DOHH2 (cell line): ENCODE measurements around the gene ZNF609.

Experiments
- H3F3A ChIP-seq: fragments of 200-600 bp; sonication (generic), shearing (Covaris generic); 2 replicates; pipeline ENCODE4 v1.6.0; 2016; ENCODE audit warnings: antibody characterized with exemption, mild to moderate bottlenecking; ENCODE audit not compliant: control insufficient read depth, insufficient read depth
- H3K27ac ChIP-seq: fragments of 200-600 bp; sonication (generic); 2 replicates; pipeline ENCODE4 v1.5.1; 2014; ENCODE audit warnings: low read depth, mild to moderate bottlenecking, low read length, moderate library complexity
- H3K27me3 ChIP-seq: fragments of 200-600 bp; sonication (generic); 2 replicates; pipeline ENCODE4 v1.6.1; 2014; ENCODE audit warnings: mild to moderate bottlenecking, low read length, mixed read lengths; ENCODE audit not compliant: control insufficient read depth
- H3K36me3 ChIP-seq: fragments of 200-600 bp; sonication (generic); 2 replicates; pipeline ENCODE4 v1.6.1; 2014; ENCODE audit warnings: mild to moderate bottlenecking, low read length, moderate library complexity, mixed read lengths; ENCODE audit not compliant: control insufficient read depth
- H3K4me1 ChIP-seq: fragments of 200-600 bp; sonication (generic); 2 replicates; pipeline ENCODE4 v1.6.1; 2014; ENCODE audit warnings: mild to moderate bottlenecking, low read length, mixed read lengths; ENCODE audit not compliant: control insufficient read depth
- H3K4me2 ChIP-seq: fragments of 200-600 bp; sonication (generic); 2 replicates; pipeline ENCODE4 v1.6.0; 2014; ENCODE audit warnings: mild to moderate bottlenecking, low read length, moderate library complexity
- H3K4me3 ChIP-seq: fragments of 200-600 bp; sonication (generic); 2 replicates; pipeline ENCODE4 v1.5.1; 2014; ENCODE audit warnings: mild to moderate bottlenecking, low read length, mixed read lengths
- H3K79me2 ChIP-seq: fragments of 200-600 bp; sonication (generic); 2 replicates; pipeline ENCODE4 v1.6.1; 2014; ENCODE audit warnings: mild to moderate bottlenecking, low read length, mixed read lengths; ENCODE audit not compliant: control insufficient read depth
- H3K9me2 ChIP-seq: fragments of 200-600 bp; sonication (generic); replicated peaks from 2 replicates; pipeline ENCODE4 v1.6.1; 2014; ENCODE audit warnings: mild to moderate bottlenecking, low read length, mixed read lengths; ENCODE audit not compliant: control insufficient read depth
- H3K9me3 ChIP-seq: fragments of 200-600 bp; sonication (generic); 2 replicates; pipeline ENCODE4 v1.6.1; 2014; ENCODE audit warnings: antibody characterized with exemption, low read length, mixed read lengths; ENCODE audit not compliant: control insufficient read depth, insufficient read depth
- H4K20me1 ChIP-seq: fragments of 200-600 bp; sonication (generic); 2 replicates; pipeline ENCODE4 v1.6.0; 2014; ENCODE audit warnings: low read depth, mild to moderate bottlenecking, antibody characterized with exemption, low read length, moderate library complexity; ENCODE audit not compliant: control insufficient read depth, insufficient read depth
- EZH2phosphoT487 ChIP-seq: fragments of 200-600 bp; sonication (generic); IDR thresholded peaks from 2 replicates; pipeline ENCODE4 v1.6.1; 2017; ENCODE audit warnings: borderline replicate concordance, mild to moderate bottlenecking, antibody characterized with exemption, low read length, moderate library complexity, mixed read lengths
- TF ChIP-seq, protein P1 (sequence below): fragments of 200-600 bp; sonication (generic); IDR thresholded peaks from one replicate; pipeline ENCODE4 v1.5.1; 2014; ENCODE audit warnings: antibody characterized with exemption, mild to moderate bottlenecking, low read depth, low read length; ENCODE audit not compliant: poor library complexity, severe bottlenecking

The ZNF609 gene

DNA sequence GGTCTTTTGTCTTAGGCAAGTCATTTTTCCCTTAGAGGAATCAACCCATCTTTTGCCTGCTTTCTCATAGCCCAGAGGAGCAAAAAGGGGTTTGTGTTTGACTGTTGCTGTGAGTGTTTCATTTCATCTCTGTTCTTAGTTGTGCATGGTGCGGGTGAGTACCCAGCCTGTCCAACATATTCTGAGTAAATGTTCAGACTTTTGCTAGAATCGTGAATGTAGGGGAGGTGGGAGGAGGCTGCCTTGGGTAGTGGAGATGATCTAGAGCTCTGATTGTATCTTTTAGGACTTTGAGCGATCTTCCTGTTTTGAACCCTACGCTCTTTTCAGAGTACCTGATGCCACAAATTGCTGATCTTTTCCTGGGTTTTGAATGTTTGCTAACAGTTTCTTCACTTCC is 123.1 kb downstream of the ZNF609 start:
- no peaks in the 10 kb centered on the region for H3F3A ChIP-seq
- H3K9me3 ChIP-seq: peaks cover 15% of the 10 kb centered on the region; the same call in 1 of the 2 replicates
- no peak for TF ChIP-seq EZH2phosphoT487
- TF ChIP-seq, protein P1, sequence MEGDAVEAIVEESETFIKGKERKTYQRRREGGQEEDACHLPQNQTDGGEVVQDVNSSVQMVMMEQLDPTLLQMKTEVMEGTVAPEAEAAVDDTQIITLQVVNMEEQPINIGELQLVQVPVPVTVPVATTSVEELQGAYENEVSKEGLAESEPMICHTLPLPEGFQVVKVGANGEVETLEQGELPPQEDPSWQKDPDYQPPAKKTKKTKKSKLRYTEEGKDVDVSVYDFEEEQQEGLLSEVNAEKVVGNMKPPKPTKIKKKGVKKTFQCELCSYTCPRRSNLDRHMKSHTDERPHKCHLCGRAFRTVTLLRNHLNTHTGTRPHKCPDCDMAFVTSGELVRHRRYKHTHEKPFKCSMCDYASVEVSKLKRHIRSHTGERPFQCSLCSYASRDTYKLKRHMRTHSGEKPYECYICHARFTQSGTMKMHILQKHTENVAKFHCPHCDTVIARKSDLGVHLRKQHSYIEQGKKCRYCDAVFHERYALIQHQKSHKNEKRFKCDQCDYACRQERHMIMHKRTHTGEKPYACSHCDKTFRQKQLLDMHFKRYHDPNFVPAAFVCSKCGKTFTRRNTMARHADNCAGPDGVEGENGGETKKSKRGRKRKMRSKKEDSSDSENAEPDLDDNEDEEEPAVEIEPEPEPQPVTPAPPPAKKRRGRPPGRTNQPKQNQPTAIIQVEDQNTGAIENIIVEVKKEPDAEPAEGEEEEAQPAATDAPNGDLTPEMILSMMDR: no peak
- peaks cover 50% of the 10 kb centered on the region for H3K79me2 ChIP-seq
- 0 out of 2 replicates have a peak, but pooled peaks cover 3% of the 10 kb centered on the region for H3K36me3 ChIP-seq
- no peaks in the 10 kb centered on the region for H3K27me3 ChIP-seq
- H3K9me2 ChIP-seq: no peaks in the 10 kb centered on the region
- H3K4me3 ChIP-seq: no peak overlapping the region
- H4K20me1 ChIP-seq: no peaks in the 10 kb centered on the region
- no peak overlapping the region for H3K27ac ChIP-seq
- no peak overlapping the region for H3K4me2 ChIP-seq
- no peaks in the 10 kb centered on the region for H3K4me1 ChIP-seq

DNA sequence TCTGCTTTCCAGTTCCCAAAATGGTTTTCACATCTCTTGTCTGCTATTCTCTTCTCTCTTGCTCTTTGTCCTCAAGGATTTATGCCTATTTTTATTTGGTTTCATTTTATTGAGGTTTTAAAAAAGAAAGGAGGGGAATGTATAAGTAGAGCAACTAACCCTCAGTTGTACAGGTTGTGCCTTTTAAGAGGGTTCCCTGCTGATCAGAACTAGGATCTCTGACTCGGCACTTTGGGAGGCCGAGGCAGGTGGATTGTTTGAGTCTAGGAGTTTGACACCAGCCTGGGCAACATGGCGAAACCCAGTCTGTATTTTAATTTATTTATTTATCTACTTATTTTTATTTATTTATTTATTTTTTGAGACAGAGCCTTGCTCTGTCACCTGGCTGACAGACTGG is 123.6 kb downstream of the ZNF609 start:
- H3K79me2 ChIP-seq: peaks cover 52% of the 10 kb centered on the region
- H3K36me3 ChIP-seq: 0 out of 2 replicates have a peak, but pooled peaks cover 3% of the 10 kb centered on the region
- H3K9me2 ChIP-seq: no peaks in the 10 kb centered on the region
- no peak overlapping the region for H3K27ac ChIP-seq
- no peak overlapping the region for H3K4me3 ChIP-seq
- no peaks in the 10 kb centered on the region for H3K4me1 ChIP-seq
- no peaks in the 10 kb centered on the region for H3F3A ChIP-seq
- no peaks in the 10 kb centered on the region for H3K27me3 ChIP-seq
- no peaks in the 10 kb centered on the region for H4K20me1 ChIP-seq
- H3K4me2 ChIP-seq: no peak overlapping the region
- TF ChIP-seq EZH2phosphoT487: no peak
- peaks cover 15% of the 10 kb centered on the region; the same call in 1 of the 2 replicates for H3K9me3 ChIP-seq

DNA sequence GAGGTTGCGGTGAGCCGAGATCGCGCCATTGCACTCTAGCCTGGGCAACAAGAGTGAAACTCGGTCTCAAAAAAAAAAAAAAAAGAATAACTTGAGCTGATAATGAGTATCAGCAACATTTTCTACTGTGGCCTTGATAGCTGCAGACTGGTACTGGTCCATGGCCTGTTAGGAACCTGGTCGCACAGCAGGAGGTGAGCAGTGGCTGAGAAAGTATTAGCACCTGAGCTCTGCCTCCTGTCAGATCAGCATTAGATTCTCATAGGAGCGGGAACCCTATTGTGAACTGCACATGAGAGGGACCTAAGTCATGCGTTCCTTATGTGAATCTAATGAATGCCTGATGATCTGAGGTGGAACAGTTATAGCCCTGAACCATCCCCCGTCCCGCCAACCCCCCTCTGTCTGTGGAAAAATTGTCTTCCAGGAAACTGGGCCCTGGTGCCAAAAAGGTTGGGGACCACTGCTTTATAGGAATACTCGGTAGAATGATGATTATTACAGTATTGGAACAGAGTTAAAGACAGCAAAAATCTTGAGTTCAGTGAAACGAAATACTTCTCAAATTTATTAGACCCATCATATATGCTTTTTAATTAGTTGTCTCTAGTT is 126.0 kb downstream of the ZNF609 start:
- Histone ChIP-seq H3F3A (no peaks in the 10 kb centered on the region), H3K9me2 (no peaks in the 10 kb centered on the region), H3K4me2 (no peak overlapping the region), H3K4me3 (no peak overlapping the region), H3K36me3 (0 out of 2 replicates have a peak, but pooled peaks cover 2% of the 10 kb centered on the region), H3K79me2 (peaks cover 53% of the 10 kb centered on the region), H4K20me1 (no peaks in the 10 kb centered on the region), H3K27me3 (no peaks in the 10 kb centered on the region), H3K27ac (no peak overlapping the region), H3K4me1 (no peaks in the 10 kb centered on the region), H3K9me3 (peaks cover 2% of the 10 kb centered on the region; the same call in 1 of the 2 replicates)
- TF ChIP-seq, protein P1: no peak
- no peak for TF ChIP-seq EZH2phosphoT487

DNA sequence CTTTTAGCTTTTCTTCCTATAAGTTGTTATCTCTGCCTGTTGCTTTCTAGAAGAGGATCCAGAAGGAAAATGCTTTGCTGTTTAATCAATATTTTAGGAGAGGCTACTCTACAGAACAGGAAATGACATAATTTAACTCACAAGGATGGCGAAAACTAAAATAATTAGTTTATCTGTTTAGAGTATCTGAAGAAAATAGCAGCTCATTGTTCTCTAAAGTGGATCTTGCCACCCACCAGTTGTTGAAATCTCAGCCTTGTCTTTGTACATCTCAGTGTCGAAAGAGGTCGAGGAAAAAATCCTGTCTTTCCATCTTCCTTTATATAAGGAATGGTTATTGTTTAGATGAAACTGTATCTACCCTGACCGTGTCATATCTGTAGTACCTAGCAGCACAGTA is 126.6 kb downstream of the ZNF609 start:
- no peaks in the 10 kb centered on the region for H3K27me3 ChIP-seq
- H3K9me3 ChIP-seq: no peaks in the 10 kb centered on the region
- no peaks in the 10 kb centered on the region for H4K20me1 ChIP-seq
- no peaks in the 10 kb centered on the region for H3K36me3 ChIP-seq
- H3K4me1 ChIP-seq: no peaks in the 10 kb centered on the region
- H3K4me2 ChIP-seq: no peak overlapping the region
- TF ChIP-seq EZH2phosphoT487: no peak
- H3K79me2 ChIP-seq: peaks cover 51% of the 10 kb centered on the region
- H3F3A ChIP-seq: no peaks in the 10 kb centered on the region
- no peak overlapping the region for H3K4me3 ChIP-seq
- no peak overlapping the region for H3K27ac ChIP-seq
- no peaks in the 10 kb centered on the region for H3K9me2 ChIP-seq
